ENCODE data around the gene ZNF500.
"Not testable (repeated sequence)": the region's sequence is repeated elsewhere in the genome, so short reads cannot be mapped to it uniquely, and the experiment has no call there.

The ZNF500 gene

DNA sequence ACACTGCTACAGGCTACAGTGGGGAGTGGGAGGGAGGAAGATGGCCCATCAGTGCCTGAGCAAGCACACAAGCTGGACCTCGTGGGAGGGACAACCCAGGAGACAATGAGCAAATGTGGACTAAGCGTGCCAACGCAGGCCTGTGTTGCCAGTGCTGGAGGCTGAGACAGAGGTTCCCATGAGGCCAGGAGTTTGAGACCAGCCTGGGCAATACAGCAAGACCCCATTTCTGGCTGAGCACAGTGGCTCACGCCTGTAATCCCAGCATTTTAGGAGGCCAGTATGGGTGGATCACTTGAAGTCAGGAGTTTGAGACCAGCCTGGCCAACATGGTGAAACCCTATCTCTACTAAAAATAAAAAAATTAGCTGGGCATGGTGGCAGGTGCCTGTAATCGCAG is 28.6 kb downstream of the ZNF500 start:
- not testable (repeated sequence) for DNase-seq

DNA sequence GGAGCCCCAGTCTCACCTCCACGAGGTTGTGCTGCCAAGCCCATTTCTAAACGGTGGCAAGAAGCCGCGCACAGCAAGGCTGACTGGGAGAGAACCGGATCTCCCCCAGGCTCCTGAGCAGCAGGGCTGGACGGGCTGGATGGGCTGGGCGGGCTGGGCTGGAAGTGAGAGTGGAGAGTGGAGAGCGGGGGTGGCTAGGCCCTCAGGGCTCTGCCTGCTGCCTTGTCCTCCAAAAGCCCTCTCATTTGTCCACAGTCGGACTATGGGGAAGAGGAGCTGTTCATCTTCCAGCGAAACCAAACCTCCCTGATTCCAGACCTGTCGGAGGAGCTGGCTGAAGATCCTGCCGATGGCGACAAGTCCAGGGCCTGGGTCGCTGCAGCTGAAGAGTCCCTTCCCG is 29.4 kb downstream of the ZNF500 start:
- no peak for DNase-seq

DNA sequence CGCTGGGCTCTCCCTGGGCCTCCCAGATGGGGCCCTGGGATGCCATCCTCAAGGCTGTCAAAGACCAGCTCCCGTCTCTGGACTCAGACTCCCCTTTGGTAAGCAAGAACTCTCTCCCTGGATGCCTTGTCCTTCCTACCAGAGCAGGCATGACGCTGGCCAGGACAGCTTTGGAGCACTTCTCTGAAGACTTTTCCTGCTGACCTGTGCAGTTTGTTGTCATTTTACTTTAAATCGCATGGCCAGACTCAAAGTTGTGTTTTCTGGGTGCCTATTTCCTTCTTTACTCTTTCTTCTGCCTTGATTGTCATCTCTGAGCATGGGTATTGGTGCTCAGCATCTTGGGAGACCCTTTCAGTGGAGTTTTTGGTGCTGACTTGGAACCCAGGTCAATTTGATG is 30.4 kb downstream of the ZNF500 start:
- DNase-seq: no peak

DNA sequence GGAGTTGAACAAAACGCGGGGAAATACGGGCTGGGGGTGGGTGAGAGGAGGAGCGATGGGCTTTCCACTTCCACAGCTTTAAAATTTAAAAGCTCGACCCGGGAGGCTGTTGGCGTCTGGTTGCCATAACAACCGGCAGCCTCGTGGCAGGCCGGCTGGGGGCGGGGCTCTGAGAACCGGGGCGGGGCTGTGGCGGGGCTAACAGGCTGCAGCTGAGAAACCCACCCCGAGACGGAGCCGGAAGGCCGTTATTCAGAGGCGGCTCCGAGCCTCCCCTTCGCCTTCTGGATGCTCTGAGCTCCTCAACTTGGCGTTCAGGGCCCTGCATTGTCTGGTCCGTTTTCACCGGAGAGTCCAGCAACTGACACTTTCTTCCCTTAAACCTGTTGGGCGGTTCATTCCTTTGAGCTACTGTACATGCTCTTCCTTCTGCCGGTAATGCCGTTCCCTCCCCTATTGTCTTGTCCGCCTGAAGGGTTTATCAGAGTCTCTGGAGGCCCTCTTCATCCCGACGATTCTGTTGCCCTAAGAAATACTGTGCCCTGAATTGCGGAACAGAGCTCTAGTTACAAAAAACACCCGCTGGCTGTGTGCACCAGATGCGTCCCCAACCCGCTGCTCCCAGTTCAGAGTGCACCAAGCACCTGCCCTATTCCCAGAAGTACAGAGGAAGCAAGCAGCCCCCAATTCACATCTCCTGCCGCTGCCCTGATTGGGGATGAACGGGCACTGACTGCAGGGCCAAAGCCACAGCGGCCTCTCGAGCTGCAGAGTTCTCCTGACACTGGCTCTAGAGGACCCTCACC is 32.0 kb downstream of the ZNF500 start:
- DNase-seq: peak; percentile 59

DNA sequence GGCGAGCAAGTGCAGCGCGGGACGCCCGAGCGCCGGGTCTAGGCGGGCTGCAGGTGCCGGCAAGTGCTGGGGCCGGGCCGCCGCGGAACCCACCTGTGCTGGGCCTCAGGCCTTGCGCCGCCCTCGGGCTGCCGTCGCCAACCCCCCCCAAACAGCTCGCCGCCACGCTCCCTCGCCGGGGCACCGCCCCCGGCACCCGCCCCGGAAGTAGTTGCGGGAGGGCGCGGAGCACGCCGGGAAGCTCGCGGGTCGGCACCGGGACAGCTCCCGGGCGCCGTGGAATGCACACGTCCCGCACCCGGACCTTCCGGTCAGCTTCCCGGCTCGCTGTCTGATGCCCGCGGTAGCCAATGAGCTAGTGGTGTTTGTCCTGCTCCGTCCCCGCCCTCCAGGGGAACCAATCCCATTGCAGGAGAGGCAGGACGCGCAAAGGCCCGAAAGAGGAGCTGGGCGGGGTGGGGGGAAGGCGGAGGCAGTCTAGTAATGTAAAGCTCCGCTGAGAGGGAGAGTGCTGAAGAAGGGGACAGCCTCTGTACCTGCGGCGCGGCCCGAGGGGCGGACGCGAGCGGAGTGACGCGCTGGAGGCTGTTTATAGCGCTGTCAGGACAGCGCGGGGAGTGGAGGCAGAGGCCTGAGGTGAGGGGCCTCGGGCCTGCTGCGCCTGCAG is 32.8 kb downstream of the ZNF500 start, which contains the start of the genes ANKS3 and DNAAF8:
Gene ANKS3 (minus strand): TSS at position 209 of the 667 bp plus-strand sequence. CDS start 4,122 bp downstream, outside the sequence.
Gene DNAAF8 (plus strand): TSS at position 475 of the 667 bp plus-strand sequence. CDS start 1,978 bp downstream, outside the sequence.
- DNase-seq: peak; percentile 98

DNA sequence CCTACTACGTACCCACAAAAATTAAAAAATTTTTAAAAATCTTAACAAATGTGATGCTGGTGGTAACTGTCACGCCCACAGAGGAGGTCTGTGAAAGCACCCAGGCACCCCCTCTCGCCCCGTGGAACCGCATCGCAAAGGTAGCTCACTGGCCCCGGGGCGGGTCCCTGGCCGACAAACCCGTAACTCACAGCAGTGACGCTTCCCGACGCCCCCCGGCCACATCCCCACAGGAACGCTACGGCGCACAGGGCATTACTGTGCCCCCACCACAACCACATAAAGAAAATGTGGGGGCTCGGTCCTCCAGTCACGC is 33.3 kb downstream of the ZNF500 start:
- no peak for DNase-seq

DNA sequence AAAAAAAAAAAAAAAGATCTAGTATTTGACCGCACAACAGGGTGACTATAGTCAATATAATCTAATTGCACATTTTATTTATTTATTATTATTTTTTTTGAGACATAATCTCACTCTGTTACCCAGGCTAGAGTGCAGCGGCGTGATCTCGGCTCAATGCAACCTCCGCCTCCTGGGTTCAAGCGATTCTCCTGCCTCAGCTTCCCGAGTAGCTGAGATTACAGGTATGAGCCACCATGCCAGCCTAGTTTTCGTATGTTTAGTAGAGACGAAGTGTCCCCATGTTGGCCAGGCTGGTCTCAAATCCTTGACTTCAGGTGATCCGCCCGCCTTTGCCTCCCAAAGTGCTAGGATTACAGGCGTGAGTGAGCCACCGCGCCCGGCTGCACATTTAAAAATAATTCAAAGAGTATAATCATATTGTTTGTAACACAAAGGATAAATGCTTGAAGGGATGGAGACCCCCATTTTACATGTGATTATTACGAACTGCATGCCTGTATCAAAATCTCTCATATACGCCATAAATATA is 33.7 kb downstream of the ZNF500 start:
- DNase-seq: no peak

DNA sequence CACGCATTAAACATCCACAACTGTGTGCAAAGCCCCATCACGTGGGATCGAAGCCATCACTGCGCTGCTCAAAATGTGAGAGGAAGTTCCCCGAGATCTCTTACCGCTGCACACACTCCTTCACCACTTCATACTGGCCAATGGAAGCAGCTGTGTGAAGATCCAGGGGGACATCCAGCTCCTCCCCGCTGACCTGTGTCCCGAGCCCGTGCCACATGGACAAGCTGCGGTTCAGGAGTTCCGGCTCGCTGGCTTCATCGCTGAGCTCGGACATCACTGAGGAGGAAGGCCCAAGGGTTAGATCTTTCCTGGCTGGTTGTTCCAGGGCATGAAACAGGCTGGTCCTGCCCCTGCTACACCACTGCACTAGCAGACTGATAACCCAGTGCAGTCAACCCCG is 37.1 kb downstream of the ZNF500 start:
- DNase-seq: no peak

DNA sequence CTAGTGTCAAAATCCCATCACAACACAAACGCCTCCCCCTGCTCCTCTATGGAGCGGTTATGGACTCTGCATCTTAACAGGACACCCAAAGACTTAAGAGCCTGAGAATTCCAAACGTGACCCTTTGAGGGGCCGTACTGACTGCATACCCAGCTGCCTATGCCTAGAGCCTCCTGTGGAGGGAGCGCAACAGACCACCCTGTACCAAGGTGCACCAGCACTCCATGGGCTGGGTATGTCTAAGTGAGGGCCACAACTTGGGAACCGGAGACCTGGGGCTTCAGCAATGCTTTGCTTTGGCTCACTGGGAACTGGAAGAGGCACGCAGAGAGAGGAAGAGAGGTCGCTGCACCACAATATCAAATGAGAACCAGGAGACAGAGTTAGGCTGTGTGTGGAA is 38.3 kb downstream of the ZNF500 start:
- DNase-seq: no peak

DNA sequence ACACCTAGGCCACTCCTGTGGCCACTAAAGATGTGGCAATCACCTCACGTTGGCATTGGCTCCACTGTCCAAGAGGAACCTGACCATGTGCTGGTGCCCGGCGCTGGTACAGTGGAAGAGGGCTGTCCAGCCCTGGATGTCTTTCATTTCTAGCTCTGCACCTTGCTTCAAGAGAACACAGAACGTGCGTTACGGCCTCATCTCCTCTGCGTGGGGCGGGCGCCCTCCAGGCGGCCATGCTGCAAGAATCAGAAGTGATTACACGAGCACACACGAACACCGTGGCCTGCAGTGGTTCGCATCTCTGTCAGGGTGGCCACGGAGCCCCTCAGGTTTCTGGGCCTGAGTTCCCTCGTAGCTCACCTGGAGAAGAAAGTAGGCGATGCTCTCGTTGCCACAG is 40.3 kb downstream of the ZNF500 start:
- DNase-seq: no peak

DNA sequence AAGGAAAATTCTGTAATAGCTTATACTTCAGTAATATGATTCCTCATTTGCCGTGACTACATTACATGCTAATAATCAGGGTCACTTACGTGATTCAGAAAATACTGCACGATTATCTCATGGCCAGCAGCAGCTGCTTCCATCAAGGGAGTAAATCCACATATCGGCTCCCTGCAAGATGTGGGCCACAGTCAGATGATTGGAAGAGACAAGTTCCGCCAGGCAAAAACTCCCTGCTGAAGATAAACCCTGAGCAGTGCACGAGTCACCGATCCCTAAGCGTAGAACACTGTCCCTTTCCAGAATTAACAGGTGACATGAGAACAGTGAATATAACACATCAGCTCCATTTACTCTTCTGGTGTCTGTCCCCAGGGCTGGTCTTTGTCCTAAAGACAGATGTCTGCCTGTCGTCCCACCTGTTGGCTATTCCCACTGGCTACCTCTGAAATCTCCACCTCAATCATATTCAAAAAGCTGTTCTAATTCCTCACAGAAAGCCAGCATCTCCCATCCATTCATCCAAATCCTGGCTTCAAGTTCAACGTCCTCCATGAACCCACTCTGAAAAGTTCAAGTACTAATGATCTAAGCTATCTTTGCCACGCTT is 42.2 kb downstream of the ZNF500 start:
- no peak for DNase-seq

DNA sequence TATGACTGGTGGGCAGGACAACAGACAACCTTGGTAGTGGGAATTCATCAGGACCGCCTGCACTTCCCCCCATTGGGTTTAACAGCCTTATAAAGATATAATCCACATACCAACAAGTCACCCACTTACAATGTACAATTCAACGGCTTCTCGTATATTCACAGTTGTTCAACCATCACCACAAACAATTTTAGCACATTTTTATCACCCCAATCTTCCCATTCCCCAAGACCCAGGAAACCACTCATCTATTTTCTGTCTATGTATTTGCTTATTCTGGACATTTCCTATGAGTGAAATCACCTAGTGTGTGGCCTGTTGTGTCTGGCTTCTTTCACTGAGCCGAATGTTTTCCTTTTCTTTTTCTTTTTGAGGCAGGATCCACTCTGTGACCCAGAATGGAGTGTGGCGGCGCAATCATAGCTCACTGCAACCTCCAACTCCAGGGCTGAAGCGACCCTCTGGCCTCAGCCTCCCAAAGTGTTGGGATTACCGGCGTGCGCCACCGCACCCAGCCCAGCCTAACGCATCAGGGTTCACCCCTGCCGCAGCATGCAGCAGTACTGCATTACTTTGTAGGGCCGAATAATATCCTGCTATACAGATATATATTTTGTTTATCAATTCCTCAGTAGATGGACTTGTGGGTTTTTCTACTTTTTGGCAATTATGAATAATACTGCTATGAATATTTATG is 43.7 kb downstream of the ZNF500 start:
- DNase-seq: no peak

DNA sequence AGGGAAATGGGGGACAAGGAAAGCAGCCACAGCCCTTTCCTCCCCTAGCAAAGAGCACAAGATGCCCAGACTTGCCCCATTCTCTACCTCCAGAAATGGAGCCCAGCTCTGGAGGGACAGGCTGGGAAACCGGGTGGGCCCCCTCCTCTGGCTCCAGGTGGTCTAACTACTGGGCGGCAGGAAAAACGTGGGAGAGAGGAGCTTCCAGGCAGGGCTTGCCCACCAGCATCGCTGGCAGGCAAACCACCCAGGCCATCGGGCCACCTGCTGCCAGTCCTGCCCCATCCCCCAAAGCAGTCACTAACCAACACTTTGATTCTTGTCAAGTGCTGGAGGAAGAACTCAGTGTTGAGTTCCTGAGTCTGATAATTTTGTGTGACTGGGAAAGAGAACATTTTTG is 48.5 kb downstream of the ZNF500 start:
- no peak for DNase-seq

DNA sequence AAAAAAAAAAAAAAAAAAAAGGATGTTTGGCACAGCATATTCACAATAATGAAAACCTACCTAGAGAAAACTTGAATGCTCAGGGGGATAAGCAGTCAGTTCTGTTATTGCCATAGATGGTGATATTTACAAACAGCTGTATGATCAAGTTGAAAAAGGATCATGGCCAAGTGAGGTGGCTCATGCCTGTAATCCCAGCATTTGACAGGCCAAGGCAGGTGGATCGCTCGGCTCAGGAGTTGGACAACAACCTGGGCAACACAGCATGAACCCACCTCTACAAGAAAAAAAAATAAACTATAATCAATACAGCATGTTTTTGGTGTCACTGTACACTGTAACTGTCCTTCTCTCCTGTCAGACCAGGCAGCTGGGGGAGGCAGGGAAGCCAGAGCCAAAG is 52.0 kb downstream of the ZNF500 start:
- no peak for DNase-seq

DNA sequence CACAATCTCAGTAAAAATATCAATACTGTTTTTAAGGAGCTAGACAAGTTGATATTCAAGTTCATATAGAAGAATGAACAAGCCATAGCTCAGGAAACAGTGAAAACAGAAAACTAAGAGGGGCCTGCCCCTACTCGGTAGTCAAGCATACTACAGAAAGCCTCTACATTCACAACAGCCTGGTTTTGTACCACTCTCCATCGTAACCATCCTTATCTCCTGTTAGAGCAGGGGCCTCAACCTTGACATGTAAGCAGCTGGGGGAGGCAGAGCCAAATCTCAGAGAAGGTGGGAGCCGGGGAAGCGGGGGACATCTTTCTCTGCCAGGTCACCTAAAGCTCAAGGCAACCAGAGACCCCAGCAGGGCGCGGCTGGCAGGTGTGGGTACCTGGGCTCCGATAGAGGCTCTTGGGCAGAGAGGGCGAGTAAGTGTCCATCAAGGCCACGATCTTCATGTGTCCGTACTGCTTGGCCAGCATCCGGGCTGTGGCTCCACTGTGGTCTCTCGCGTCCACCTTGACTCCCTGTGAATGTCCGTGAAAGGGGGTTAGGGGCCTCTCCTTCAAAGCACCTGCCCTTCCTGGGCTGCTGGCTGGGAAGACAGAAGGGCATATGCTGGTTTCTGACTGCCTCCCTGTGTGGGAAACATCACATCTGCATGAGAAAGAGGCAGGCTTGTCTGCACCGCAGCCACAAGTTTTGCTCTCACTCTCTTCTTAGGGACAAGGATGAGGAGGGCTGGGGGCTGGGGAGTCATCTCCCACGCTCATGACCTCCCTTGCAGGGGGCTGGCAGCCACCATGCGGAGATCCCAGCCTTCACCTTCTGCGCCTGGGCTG is 53.1 kb downstream of the ZNF500 start:
- DNase-seq: no peak

DNA sequence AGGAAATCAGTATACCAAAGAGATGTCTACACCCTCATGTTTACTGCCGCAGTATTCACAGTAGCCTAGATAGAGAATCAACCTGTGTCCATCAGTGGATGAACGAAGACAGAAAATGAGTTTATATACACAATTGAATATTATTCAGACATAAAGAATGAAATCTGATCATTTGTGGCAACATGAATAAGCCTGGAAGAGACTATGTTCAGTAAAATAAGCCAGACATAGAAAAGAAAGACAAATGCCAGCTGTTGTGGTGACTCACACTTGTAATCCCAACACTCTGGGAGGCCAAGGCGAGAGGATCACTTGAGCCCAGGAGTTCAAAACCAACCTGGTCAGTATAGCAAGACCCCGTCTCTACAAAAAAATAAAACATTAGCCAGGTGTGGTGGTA is 57.5 kb downstream of the ZNF500 start:
- peak; percentile 88 for DNase-seq

DNA sequence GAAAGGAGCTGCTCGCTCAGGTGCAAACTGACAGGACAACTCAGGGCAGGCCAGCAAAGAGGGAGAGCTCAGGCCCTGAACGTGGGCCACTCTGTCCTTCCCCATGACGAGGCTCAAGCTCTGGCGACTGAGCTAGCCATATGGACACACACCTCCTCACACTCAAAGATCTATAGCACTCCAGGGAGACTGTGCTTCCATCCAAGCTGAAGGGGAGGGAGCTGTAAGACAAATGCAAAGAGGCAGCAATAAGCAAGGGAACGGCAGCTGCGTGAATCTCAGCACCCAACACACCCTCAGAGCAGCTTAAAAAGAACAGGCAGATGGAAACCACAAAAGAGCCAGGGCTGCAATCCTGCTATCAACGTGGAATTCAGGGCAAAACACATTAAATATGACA is 60.1 kb downstream of the ZNF500 start:
- DNase-seq: no peak

DNA sequence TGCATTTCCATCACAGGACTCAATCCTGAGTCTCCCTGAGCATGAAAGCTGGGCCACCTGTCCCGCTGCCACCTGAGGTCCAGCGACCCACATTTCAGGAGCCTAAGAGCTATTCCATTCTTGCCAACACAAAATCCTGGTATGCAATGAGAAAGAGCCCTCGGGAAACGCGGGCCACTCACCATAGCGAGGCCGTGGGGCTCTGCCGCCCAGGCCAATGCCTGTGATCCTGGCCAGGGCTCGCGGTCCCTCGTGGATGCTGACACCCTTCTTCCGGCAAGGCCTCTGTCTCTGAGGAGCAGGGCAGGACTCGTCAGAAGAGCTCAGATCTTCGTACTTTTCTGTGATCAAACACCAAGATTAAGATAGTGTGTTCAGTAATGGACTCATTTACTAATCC is 62.0 kb downstream of the ZNF500 start:
- DNase-seq: no peak

DNA sequence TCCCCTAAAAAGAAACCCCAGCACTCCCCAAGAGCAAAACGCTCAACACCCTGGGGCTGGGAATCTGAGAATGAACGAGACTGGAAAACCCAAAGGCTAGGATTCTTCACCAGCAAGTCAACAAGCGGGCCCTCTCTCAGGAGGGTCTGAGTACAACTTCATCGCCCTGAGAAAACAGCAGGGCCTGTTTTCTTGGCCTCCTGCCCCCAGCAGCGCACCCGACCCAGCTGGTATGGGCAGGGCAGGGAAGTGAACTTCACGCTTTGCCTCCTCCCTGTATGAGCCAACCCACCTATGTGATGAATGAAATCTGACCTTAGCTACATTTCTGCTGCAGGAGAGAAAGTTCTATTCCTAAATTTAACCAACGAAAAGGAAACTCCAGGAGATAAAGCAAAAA is 62.5 kb downstream of the ZNF500 start:
- no peak for DNase-seq

DNA sequence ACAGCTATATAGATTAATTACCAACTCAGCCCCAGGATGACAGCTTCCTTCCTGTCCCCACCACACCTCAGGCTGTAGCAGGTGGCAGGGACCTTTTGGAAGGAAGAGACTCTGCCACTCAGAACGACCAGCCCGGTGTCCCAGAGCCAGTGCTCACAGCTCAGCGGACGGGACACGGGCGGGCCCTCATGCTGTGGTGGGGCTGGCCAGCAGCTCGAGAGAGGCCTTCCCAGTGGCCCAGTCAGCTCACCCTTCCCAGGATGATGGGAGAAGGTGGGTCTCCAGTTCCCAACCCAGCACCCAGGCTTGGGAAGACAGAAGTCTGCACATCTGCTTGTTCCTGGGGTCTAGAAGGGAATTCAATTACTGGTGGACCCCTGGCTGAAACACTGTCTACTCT is 63.1 kb downstream of the ZNF500 start:
- DNase-seq: no peak

DNA sequence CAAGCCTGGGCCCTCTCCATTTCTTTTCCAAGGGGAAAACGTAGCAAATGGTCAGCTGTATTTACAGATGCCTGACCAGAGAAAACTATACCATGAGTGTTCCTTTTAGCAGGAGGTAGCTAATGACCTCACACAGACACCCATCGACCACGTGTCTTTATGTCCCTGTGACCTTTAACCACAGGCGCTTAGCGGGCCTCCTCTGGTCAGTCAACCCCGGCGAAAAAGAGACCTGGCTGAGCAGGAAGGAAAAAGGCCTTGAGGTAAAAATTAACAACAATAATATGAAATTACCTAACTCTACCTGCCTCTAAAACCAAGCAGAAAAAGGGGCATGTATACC is 64.5 kb downstream of the ZNF500 start:
- DNase-seq: no peak

DNA sequence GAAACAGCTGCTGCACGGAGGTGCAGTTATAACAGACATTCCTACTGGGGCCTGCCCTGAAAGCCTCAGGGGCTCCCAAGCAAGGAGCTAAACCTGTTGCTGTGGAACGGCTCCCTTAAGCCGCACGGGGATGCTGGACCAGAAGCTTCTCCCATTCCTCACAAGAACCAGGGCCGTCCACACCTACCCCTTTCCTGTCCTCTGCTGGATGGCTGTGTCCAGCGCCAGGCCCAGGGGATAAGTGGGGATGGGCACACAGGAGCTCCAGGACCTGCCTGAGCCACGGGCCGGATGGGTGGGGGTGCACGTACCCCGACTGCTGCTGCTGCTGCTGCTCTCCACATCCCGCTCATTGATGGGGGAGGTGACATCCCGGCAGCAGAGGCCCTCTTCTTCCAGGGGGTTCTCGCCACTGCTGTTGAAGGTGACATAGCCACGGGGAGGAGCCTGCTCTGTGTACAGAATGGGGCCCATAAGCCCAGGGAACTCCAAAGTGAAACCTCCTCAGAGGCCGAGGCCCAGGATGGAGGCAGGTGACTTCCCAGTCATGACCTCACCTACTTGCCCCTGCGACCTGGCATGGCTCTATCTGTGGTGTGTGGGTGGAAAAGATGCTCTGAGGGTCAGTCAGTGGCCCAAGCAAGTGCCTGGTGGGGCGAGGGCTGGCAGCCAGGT is 65.0 kb downstream of the ZNF500 start:
- DNase-seq: no peak

All from HCEC 1CT (cell line).